GM19324 (cell line): ENCODE results near the gene FBXW7.
A peak's percentile ranks its signal among the peaks of the same experiment; 100 is the strongest.

Source experiments
- ATAC-seq: cut with Tn5 transposase; IDR thresholded peaks from one replicate; pipeline ENCODE4 v1.9.1; 2021; ENCODE audit warnings: mild to moderate bottlenecking, moderate library complexity; ENCODE audit not compliant: unreplicated experiment, low FRiP score

Gene FBXW7

DNA sequence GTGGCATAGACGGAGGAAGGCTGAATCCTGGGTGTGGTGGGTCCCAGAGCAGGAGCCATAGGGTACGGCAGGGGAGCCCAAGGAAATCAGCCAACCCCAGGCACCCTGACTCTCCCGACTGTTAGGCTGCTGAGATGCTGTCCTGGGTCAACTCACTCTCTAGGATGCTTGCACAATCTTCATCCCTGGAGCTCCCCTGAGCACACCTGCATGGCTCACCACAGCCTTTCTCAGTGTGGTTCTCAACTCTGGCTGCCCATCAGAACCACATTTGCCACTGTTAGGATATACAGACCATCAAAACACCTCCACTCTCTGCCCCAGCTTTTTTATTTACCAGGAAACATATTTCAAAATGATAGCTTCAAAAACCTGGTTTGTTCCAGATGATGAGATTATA lies 236.3 kb downstream of the FBXW7 start:
- ATAC-seq: no peak

- ATAC-seq: no peak
Observed at GRCh38 chr4:152296386-152296785, 239.5 kb downstream of the FBXW7 start.

- no peak for ATAC-seq
Observed at GRCh38 chr4:152294765-152295164, 241.1 kb downstream of the FBXW7 start.

- ATAC-seq: no peak
Observed at GRCh38 chr4:152294331-152294730, 241.6 kb downstream of the FBXW7 start.

GRCh38 chr4:152293527-152293926 lies 242.4 kb downstream of the FBXW7 start:
- ATAC-seq: no peak

DNA sequence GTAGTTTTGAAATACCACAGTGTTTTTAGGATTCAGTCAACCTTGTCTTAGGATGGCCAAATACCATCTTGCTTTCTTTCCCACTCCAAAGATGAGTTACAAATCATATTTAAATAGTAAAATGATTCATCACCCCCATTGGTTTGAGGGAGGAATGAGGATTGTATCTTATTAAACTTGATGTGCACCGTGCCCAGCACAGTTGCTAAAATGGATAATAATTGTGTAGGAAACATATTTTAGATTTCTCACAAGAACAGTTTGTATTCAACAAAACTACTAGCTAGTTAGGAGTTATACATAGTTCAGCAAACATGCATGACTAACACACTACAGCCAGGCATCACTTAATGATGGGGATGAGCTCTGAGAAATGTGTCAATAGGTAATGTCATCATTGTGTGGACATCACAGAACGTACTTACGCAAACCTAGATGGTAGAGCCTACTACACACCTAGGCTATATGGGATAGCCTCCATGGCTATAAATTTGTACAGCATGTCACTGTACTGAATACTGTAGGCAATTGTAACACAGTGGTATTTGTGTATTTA lies 245.4 kb downstream of the FBXW7 start:
- no peak for ATAC-seq

- ATAC-seq: no peak
Observed at GRCh38 chr4:152289941-152290340, 246.0 kb downstream of the FBXW7 start.

DNA sequence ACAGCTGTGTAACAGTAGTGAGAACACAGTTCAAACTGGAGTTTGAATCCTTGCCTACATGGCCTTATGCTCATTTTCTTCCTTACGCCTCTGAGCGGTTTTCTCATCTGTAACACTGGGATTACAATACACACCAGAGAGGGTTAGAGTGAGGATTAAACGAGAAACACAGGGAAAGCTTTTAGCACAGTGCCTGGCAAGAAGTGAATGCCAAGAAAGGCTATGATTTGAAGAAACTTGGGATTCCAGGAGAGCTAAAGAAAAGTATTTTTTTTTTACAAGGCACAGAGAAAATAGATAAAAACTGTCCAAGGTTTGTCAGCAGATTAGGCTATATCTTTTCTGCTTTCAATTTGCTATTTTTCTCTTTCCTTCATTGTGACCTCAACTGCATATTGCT lies 246.4 kb downstream of the FBXW7 start:
- ATAC-seq: no peak

GRCh38 chr4:152283801-152284470 lies 252.0 kb downstream of the FBXW7 start:
- no peak for ATAC-seq

- ATAC-seq: no peak
Observed at GRCh38 chr4:152281822-152282221, 254.1 kb downstream of the FBXW7 start.

DNA sequence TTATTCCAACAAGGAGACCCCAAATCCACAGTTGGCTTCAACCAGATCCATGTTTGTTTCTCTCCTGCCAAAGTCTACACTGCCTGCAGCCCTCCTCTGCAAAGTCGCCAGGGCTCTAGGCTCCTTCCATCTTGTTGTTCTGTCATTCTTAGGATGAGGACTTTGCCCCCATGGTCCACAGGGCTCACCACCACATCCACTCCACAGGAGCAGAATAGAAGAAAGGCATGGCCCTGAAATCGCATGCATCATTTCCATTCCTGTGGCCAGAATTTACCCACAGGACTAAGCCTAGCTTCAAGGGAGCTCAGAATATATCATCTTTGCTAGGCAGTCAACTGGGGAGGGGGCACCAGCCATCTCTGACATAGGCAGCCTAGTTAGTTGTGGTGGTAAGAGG lies 254.7 kb downstream of the FBXW7 start:
- ATAC-seq: no peak

- ATAC-seq: no peak
Observed at GRCh38 chr4:152279234-152279566, 256.7 kb downstream of the FBXW7 start.

GRCh38 chr4:152278505-152279233 lies 257.2 kb downstream of the FBXW7 start:
- peak; percentile 76 for ATAC-seq

DNA sequence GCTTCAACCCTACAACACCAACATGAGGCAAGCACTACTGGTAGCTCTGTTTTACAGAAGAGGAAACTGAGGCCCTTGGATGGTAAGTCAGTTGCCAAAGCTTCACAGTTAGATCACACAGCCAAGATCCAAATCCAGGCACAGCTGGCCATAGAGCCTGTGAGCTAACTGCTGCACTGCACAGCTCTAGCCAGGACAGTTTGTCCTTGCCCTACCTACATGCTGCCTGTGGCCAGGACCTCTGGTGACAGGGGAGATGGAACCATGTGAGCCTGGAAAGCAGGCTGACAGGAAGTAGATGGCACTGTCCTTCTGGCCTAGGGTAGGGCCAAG lies 257.8 kb downstream of the FBXW7 start:
- peak; percentile 38 for ATAC-seq

DNA sequence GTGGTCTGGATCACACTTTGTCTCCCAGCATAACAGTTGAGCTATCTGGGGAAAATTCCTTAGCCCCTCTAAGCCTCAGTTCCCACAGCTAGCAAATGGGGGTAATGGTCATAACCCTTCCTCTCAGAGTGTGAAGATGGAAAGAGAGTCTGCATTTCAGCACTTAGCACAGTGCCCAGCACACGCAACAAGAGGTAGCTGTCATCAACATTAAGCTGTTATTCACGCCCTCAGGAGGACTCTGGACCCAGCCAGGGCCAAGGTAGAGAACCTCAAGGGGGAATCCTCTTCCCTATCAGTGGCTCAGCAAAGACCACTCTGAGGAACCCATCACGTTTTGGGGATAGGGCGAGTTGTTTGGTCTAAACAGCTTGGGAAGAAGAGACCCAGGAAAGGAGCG lies 258.6 kb downstream of the FBXW7 start:
- no peak for ATAC-seq

DNA sequence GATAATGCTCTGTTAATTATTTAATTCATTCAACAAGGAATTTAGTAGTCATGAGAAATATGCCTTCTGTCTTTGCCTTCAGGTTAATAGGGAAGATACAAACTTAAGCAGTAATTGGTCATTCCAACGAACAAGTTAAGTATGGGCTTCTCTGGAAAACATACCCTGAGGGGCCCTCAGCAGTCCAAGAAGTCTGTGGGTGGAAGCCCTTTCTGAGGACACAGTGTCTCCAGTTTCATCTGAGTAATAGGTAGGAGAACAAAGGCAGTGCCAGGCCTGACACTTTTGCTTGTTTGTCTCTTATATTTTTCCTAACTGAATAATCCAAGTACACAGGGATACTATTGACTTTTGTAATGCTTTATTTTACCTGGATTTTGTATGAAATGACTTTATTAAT lies 262.5 kb downstream of the FBXW7 start:
- ATAC-seq: no peak
